ENCODE measurements around the gene VPS37D.
A peak's percentile ranks its signal among the peaks of the same experiment; 100 is the strongest.

VPS37D gene

GRCh38 chr7:73678862-73679261, 11.2 kb downstream of the VPS37D start:
- Histone ChIP-seq H3K4me1 (peaks cover 31% of the 10 kb centered on the region), H3K27me3 (no peaks in the 10 kb centered on the region), H3K4me3 (no peak overlapping the region), H3K4me2 (no peak overlapping the region), H3K9me3 (no peaks in the 10 kb centered on the region), H3K27ac (no peak overlapping the region), H4K20me1 (peaks cover 72% of the 10 kb centered on the region), H3K36me3 (peaks cover 33% of the 10 kb centered on the region), H3K9ac (no peak overlapping the region)
- TF ChIP-seq Cebpa-rat (IDR thresholded peaks at IDR 0.05): no peak

- Histone ChIP-seq H3K9me3 (no peaks in the 10 kb centered on the region), H3K4me3 (no peak overlapping the region), H3K4me1 (peaks cover 38% of the 10 kb centered on the region), H3K36me3 (peaks cover 33% of the 10 kb centered on the region), H3K4me2 (no peak overlapping the region), H3K9ac (no peak overlapping the region), H4K20me1 (peaks cover 70% of the 10 kb centered on the region), H3K27me3 (no peaks in the 10 kb centered on the region), H3K27ac (no peak overlapping the region)
- no peak for TF ChIP-seq Cebpa-rat (IDR thresholded peaks at IDR 0.05)
These were observed 12.1 kb downstream of the VPS37D start for GRCh38 chr7:73679709-73680108.

DNA sequence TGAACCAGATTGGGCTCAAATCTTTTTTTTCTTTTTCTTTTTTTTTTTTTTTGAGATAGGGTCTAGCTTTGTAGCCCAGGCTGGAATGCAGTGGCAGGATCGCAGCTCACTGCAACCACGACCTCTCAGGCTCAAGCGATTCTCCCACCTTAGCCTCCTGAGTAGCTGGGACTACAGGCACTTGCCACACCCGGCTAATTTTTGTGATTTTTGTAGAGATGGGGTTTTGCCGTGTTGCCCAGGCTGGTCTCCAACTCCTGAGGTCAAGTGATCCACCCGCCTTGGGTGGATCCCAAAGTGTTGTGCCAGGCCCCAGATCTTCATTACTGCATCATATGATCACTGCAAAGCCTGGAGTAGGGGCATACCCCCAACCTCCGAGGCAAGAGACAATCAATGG, 12.9 kb downstream of the VPS37D start:
- no peak overlapping the region for H3K27ac ChIP-seq
- no peaks in the 10 kb centered on the region for H3K9me3 ChIP-seq
- peaks cover 37% of the 10 kb centered on the region for H3K36me3 ChIP-seq
- H3K4me2 ChIP-seq: 0 out of 2 replicates have a peak overlapping the region, but pooled peaks have one; percentile 10
- H4K20me1 ChIP-seq: peaks cover 70% of the 10 kb centered on the region
- H3K4me1 ChIP-seq: peaks cover 46% of the 10 kb centered on the region
- H3K27me3 ChIP-seq: no peaks in the 10 kb centered on the region
- H3K9ac ChIP-seq: no peak overlapping the region
- no peak overlapping the region for H3K4me3 ChIP-seq
- TF ChIP-seq Cebpa-rat (IDR thresholded peaks at IDR 0.05): no peak

DNA sequence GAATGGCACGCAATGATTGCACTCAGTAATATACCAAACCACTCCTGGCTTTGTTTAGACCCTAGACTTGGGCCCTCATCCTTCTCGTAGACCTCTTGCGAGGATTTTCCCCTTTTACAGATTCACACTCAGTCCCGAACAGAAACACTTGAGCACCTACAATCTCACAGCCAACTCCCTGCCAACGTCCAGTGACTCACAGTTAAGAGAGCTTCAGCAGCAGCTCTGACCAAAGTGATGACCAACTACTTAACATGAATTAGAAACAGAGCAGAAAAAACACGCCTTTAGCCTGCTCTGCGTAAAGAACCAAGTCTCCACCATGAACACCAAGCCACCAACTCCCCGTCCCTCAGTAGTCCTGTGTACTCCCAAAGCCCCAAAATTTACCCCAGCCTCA, 13.4 kb downstream of the VPS37D start:
- H3K4me1 ChIP-seq: peaks cover 49% of the 10 kb centered on the region
- no peaks in the 10 kb centered on the region for H3K9me3 ChIP-seq
- no peak for TF ChIP-seq Cebpa-rat (IDR thresholded peaks at IDR 0.05)
- H3K4me3 ChIP-seq: no peak overlapping the region
- peaks cover 70% of the 10 kb centered on the region for H4K20me1 ChIP-seq
- peak overlapping the region; percentile 95; the same call in 1 of the 2 replicates for H3K9ac ChIP-seq
- H3K36me3 ChIP-seq: peaks cover 39% of the 10 kb centered on the region
- no peak overlapping the region for H3K27ac ChIP-seq
- no peaks in the 10 kb centered on the region for H3K27me3 ChIP-seq
- peak overlapping the region; percentile 99 for H3K4me2 ChIP-seq

- H3K27ac ChIP-seq: peak overlapping the region; percentile 91
- H4K20me1 ChIP-seq: peaks cover 77% of the 10 kb centered on the region
These were observed 15.1 kb downstream of the VPS37D start for GRCh38 chr7:73682745-73683055.

GRCh38 chr7:73683056-73683787, 15.6 kb downstream of the VPS37D start, which contains the start of the genes BUD23 and DNAJC30:
Gene BUD23, plus strand, starts transcription at chr7:73683597. Its CDS starts 29 bp downstream, at chr7:73683626.
Gene DNAJC30, minus strand, starts transcription at chr7:73683453. Its CDS starts 30 bp downstream, at chr7:73683423.
- Histone ChIP-seq H3K9me3 (no peaks in the 10 kb centered on the region), H3K27me3 (no peaks in the 10 kb centered on the region), H3K4me3 (peak within 1 kb of the TSS; percentile 96), H3K27ac (peak within 1 kb of the TSS; percentile 91), H3K9ac (peak within 1 kb of the TSS; percentile 95), H3K4me1 (peaks cover 49% of the 10 kb centered on the region), H3K4me2 (peak within 1 kb of the TSS; percentile 99), H3K36me3 (peaks cover 50% of the 10 kb centered on the region), H4K20me1 (peaks cover 77% of the 10 kb centered on the region)
- no peak for TF ChIP-seq Cebpa-rat (IDR thresholded peaks at IDR 0.05)

More at GRCh38 chr7:73682745-73683055, 15.1 kb downstream of the VPS37D start:
- peak overlapping the region; percentile 99 for H3K4me2 ChIP-seq
- H3K36me3 ChIP-seq: peaks cover 50% of the 10 kb centered on the region
- TF ChIP-seq Cebpa-rat (IDR thresholded peaks at IDR 0.05): no peak
- peaks cover 49% of the 10 kb centered on the region for H3K4me1 ChIP-seq
- peak overlapping the region; percentile 96 for H3K4me3 ChIP-seq
- H3K27me3 ChIP-seq: no peaks in the 10 kb centered on the region
- H3K9ac ChIP-seq: peak overlapping the region; percentile 95
- no peaks in the 10 kb centered on the region for H3K9me3 ChIP-seq

- Histone ChIP-seq H3K27me3 (no peaks in the 10 kb centered on the region), H3K4me1 (peaks cover 49% of the 10 kb centered on the region), H3K4me2 (peak overlapping the region; percentile 97), H3K9me3 (no peaks in the 10 kb centered on the region), H3K27ac (peak overlapping the region; percentile 91), H3K36me3 (peaks cover 50% of the 10 kb centered on the region), H3K9ac (peak overlapping the region; percentile 95), H3K4me3 (peak overlapping the region; percentile 96), H4K20me1 (peaks cover 77% of the 10 kb centered on the region)
- no peak for TF ChIP-seq Cebpa-rat (IDR thresholded peaks at IDR 0.05)
These were observed 16.4 kb downstream of the VPS37D start for GRCh38 chr7:73683788-73684693.

DNA sequence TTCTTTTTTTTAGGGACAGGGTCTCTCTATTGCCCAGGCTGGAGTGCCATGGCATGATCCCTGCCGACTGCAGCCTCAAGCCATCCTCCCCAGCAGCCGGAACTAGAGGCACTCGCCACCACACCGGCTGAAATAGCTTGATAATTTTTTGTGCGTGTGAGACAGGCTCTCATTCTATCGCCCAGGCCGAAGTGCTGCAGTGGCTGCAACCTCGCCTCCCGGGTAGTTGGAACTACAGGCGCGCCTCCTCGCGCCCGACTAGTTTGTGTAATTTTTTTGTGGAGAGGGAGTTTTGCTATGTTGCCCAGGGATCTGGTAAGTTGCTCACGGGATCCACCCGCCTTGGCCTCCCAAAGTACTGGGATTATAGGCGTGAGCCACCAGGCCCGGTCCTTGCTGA, 17.7 kb downstream of the VPS37D start:
- no peaks in the 10 kb centered on the region for H3K27me3 ChIP-seq
- H3K9ac ChIP-seq: no peak overlapping the region
- H4K20me1 ChIP-seq: peaks cover 77% of the 10 kb centered on the region
- peaks cover 50% of the 10 kb centered on the region for H3K36me3 ChIP-seq
- H3K4me1 ChIP-seq: peaks cover 41% of the 10 kb centered on the region
- no peaks in the 10 kb centered on the region for H3K9me3 ChIP-seq
- no peak for TF ChIP-seq Cebpa-rat (IDR thresholded peaks at IDR 0.05)
- no peak overlapping the region for H3K27ac ChIP-seq
- no peak overlapping the region for H3K4me3 ChIP-seq
- H3K4me2 ChIP-seq: peak overlapping the region; percentile 97

GRCh38 chr7:73688288-73688687, 20.7 kb downstream of the VPS37D start:
- no peak for TF ChIP-seq Cebpa-rat (IDR thresholded peaks at IDR 0.05)
- no peaks in the 10 kb centered on the region for H3K27me3 ChIP-seq
- H3K36me3 ChIP-seq: peaks cover 79% of the 10 kb centered on the region
- H3K9me3 ChIP-seq: no peaks in the 10 kb centered on the region
- H3K27ac ChIP-seq: no peak overlapping the region
- peaks cover 86% of the 10 kb centered on the region for H4K20me1 ChIP-seq
- H3K4me3 ChIP-seq: no peak overlapping the region
- peaks cover 29% of the 10 kb centered on the region for H3K4me1 ChIP-seq
- H3K9ac ChIP-seq: no peak overlapping the region
- H3K4me2 ChIP-seq: no peak overlapping the region

DNA sequence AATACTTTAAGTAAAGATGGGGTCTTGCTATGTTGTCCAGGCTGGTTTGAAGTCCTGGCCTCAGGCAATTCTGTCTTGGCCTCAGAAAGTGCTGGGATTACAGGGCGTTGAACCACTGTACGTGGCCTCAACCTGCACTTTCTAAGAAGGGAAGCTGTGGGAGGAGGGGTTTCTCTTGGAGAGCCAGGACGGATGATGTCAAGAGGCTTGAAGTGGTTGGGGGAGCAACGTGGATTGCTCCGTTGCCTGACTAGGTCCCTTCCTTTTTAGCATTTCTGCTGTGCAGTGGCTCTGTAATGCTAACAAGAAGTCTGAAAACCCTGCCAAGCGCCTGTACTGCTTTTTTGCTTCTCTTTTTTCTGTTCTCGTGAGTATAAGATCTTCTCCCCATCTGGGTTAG, 23.0 kb downstream of the VPS37D start:
- peaks cover 98% of the 10 kb centered on the region for H3K36me3 ChIP-seq
- peaks cover 36% of the 10 kb centered on the region for H3K4me1 ChIP-seq
- H3K4me2 ChIP-seq: no peak overlapping the region
- peaks cover 99% of the 10 kb centered on the region for H4K20me1 ChIP-seq
- H3K9me3 ChIP-seq: no peaks in the 10 kb centered on the region
- no peak overlapping the region for H3K4me3 ChIP-seq
- H3K27ac ChIP-seq: no peak overlapping the region
- H3K27me3 ChIP-seq: no peaks in the 10 kb centered on the region
- H3K9ac ChIP-seq: 0 out of 2 replicates have a peak overlapping the region, but pooled peaks have one; percentile 19
- TF ChIP-seq Cebpa-rat (IDR thresholded peaks at IDR 0.05): no peak
